HepG2 (cell line): Measurements from ENCODE around the gene RPL6.

Experiments used
- CTCF ChIP-seq: sonication (generic); formaldehyde crosslinking; IDR thresholded peaks from 2 replicates; pipeline ENCODE4 v1.5.0; 2020; ENCODE audit warnings: mild to moderate bottlenecking, missing genetic modification reagents, moderate library complexity
- FOXK2 ChIP-seq: fragments of 450-650 bp; IDR thresholded peaks from 2 replicates; pipeline ENCODE4 v1.6.1; 2016
- HOXA7 ChIP-seq: sonication (generic); formaldehyde crosslinking; IDR thresholded peaks from 2 replicates; pipeline ENCODE4 v1.8.1; 2022; ENCODE audit warnings: mild to moderate bottlenecking, missing genetic modification reagents, moderate library complexity
- KLF6 ChIP-seq: IDR thresholded peaks from 2 replicates; pipeline ENCODE4 v1.8.0; 2016; ENCODE audit warnings: missing biosample characterization, missing genetic modification reagents
- NFKBIZ ChIP-seq: IDR thresholded peaks from 2 replicates; pipeline ENCODE4 v1.6.1; 2018; ENCODE audit warnings: missing genetic modification reagents, missing compliant biosample characterization
- NR1H2 ChIP-seq: sonication (generic); formaldehyde crosslinking; IDR thresholded peaks from 2 replicates; pipeline ENCODE4 v1.8.1; 2022; ENCODE audit warnings: low read depth, missing genetic modification reagents, borderline replicate concordance
- SKIL ChIP-seq: sonication (generic); formaldehyde crosslinking; IDR thresholded peaks from 2 replicates; pipeline ENCODE4 v1.8.0; 2022; ENCODE audit warnings: missing genetic modification reagents, mild to moderate bottlenecking, moderate library complexity, borderline replicate concordance
- TBP ChIP-seq: sonication (generic); formaldehyde crosslinking; IDR thresholded peaks from 2 replicates; pipeline ENCODE4 v1.5.0; 2020; ENCODE audit warnings: missing genetic modification reagents
- ZNF12 ChIP-seq: sonication (generic); formaldehyde crosslinking; IDR thresholded peaks from 2 replicates; pipeline ENCODE4 v1.5.0; 2020; ENCODE audit warnings: missing genetic modification reagents
- ZNF224 ChIP-seq: sonication (generic); formaldehyde crosslinking; IDR thresholded peaks from 2 replicates; pipeline ENCODE4 v1.5.0; 2020; ENCODE audit warnings: mild to moderate bottlenecking, missing genetic modification reagents
- ZNF609 ChIP-seq: sonication (generic); formaldehyde crosslinking; IDR thresholded peaks from 2 replicates; pipeline ENCODE4 v1.4.0; 2020; ENCODE audit warnings: mild to moderate bottlenecking, missing genetic modification reagents, borderline replicate concordance

- no peak for TF ChIP-seq KLF6 (CRISPR knock-in tag)
- no peak for TF ChIP-seq NFKBIZ (CRISPR knock-in tag)
- no peak for TF ChIP-seq CTCF (CRISPR knock-in tag)
- TF ChIP-seq ZNF224 (CRISPR knock-in tag), result no peak
- no peak for TF ChIP-seq HOXA7
- TF ChIP-seq FOXK2, result no peak
- no peak for TF ChIP-seq ZNF609 (CRISPR knock-in tag)
- TF ChIP-seq NR1H2 (CRISPR knock-in tag), result no peak
- no peak for TF ChIP-seq TBP (CRISPR knock-in tag)
- TF ChIP-seq SKIL, result no peak
- TF ChIP-seq ZNF12 (CRISPR knock-in tag), result no peak
Measured at GRCh38 chr12:112370199-112370598, 39.2 kb downstream of the RPL6 start.
